ENCODE results near the gene TAF1A.
"Not testable (repeated sequence)": the region's sequence is repeated elsewhere in the genome, so short reads cannot be mapped to it uniquely, and the experiment has no call there.

Gene TAF1A

GRCh38 chr1:222589462-222590302 is at the start of gene TAF1A:
TAF1A (minus strand) TSS chr1:222589933.
- DNase-seq (ENCODE audit: low read depth in 2 of 2), result peak; percentile 69 to 76

- DNase-seq (ENCODE audit: low read depth in 2 of 2), result no peak
Measured at GRCh38 chr1:222634180-222635013, 44.7 kb upstream of the TAF1A start.

- no peak for DNase-seq (ENCODE audit: low read depth in 2 of 2)
Measured at GRCh38 chr1:222632749-222633148, 43.0 kb upstream of the TAF1A start.

GRCh38 chr1:222631611-222632208 is 42.0 kb upstream of the TAF1A start:
- no peak for DNase-seq (ENCODE audit: low read depth in 2 of 2)

- no peak for DNase-seq (ENCODE audit: low read depth in 2 of 2)
Measured at GRCh38 chr1:222629921-222630535, 40.3 kb upstream of the TAF1A start.

- DNase-seq (ENCODE audit: low read depth in 2 of 2), result no peak
Measured at GRCh38 chr1:222627232-222627631, 37.5 kb upstream of the TAF1A start.

GRCh38 chr1:222624214-222624613 is 34.5 kb upstream of the TAF1A start:
- no peak for DNase-seq (ENCODE audit: low read depth in 2 of 2)

GRCh38 chr1:222623458-222623857 is 33.7 kb upstream of the TAF1A start:
- no peak for DNase-seq (ENCODE audit: low read depth in 2 of 2)

GRCh38 chr1:222622765-222623164 is 33.0 kb upstream of the TAF1A start:
- DNase-seq (ENCODE audit: low read depth in 2 of 2), result no peak

- no peak for DNase-seq (ENCODE audit: low read depth in 2 of 2)
Measured at GRCh38 chr1:222620566-222620965, 30.8 kb upstream of the TAF1A start.

- DNase-seq (ENCODE audit: low read depth in 2 of 2), result no peak
Measured at GRCh38 chr1:222618880-222619596, 29.3 kb upstream of the TAF1A start.

GRCh38 chr1:222618001-222618879 is 28.5 kb upstream of the TAF1A start, which contains the start of gene MIA3:
MIA3 (plus strand) TSS chr1:222618097; CDS start chr1:222618111, 14 bp downstream.
- peak; percentile 23 to 63 for DNase-seq (ENCODE audit: low read depth in 2 of 2)

GRCh38 chr1:222617367-222617951 is 27.7 kb upstream of the TAF1A start:
- DNase-seq (ENCODE audit: low read depth in 2 of 2), result peak; percentile 86 to 89

GRCh38 chr1:222616525-222616924 is 26.8 kb upstream of the TAF1A start:
- no peak for DNase-seq (ENCODE audit: low read depth in 2 of 2)

- no peak for DNase-seq (ENCODE audit: low read depth in 2 of 2)
Measured at GRCh38 chr1:222613627-222614026, 23.9 kb upstream of the TAF1A start.

GRCh38 chr1:222610728-222611127 is 21.0 kb upstream of the TAF1A start:
- no peak for DNase-seq (ENCODE audit: low read depth in 2 of 2)

- DNase-seq (ENCODE audit: low read depth in 2 of 2), result not testable (repeated sequence)
Measured at GRCh38 chr1:222609111-222609510, 19.4 kb upstream of the TAF1A start.

- no peak for DNase-seq (ENCODE audit: low read depth in 2 of 2)
Measured at GRCh38 chr1:222606757-222607156, 17.0 kb upstream of the TAF1A start.

- DNase-seq (ENCODE audit: low read depth in 2 of 2), result no peak
Measured at GRCh38 chr1:222601257-222601656, 11.5 kb upstream of the TAF1A start.

- no peak for DNase-seq (ENCODE audit: low read depth in 2 of 2)
Measured at GRCh38 chr1:222600281-222600680, 10.5 kb upstream of the TAF1A start.
